Measurements from ENCODE around the gene AJM1. TPM values are rescaled to one million over a fixed set of nuclear protein-coding genes. Genes with fewer than 3 reads are reported as not detected.

AJM1 gene
- total RNA-seq, 4 donors from 2014 or later = 1.6 to 3.1 (median 2.2) TPM

DNA sequence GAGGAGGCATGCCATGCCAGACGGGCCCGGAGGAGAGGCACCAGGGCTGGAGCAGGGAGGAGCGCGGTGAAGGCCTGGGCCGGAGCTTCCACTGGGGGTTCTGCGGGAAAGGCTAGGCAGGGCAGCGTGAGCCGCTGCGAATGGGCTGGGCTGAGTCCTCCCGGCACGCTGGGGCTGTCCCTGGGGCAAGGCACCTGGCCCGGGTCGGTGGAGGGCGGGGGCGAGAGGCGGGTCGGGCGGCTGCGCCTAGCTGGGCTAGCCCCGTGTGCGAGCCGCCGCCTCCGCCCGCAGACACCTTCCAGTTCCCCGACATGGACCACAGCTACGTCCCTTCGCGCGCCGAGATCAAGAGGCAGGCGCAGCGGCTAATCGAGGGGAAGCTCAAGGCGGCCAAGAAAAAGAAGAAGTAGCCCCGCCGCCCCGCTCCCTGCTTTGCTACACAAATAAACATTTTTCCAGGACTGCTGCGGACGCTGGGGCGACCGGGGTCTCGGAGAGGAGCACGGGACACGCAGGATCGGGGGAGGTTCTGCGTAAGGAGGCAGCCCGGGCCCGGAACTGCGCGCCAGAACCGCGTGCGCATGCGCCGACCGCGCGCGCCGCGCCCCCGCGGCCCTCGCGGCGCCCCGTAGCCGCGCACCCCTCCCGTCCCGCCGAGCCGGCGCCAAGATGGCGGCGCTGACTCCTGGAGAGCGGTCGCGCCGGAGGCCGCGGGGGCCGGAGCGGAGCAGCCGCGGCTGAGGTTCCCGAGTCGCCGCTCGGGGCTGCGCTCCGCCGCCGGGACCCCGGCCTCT lies 34.8 kb upstream of the AJM1 start, which contains the start of gene RABL6:
RABL6 (plus strand) TSS at position 668 of the 794 bp plus-strand sequence. CDS start 249 bp downstream, outside the sequence.
- peak; percentile 87 to 89 for DNase-seq (ENCODE audit: low spot score in 2 of 2)
- Histone ChIP-seq H3K9me3 (no peaks in the 10 kb centered on the region), H3K27me3 (peaks cover under 1% of the 10 kb centered on the region), H3K36me3 (no peaks in the 10 kb centered on the region), H3K4me3 (peak within 1 kb of the TSS; percentile 97), H3K27ac (peak within 1 kb of the TSS; percentile 91), H3K4me1 (peaks cover 36% of the 10 kb centered on the region)
- 1% methylated on average over 16 of the region's 96 CpGs for WGBS
- TF ChIP-seq POLR2AphosphoS5 (IDR thresholded peaks at IDR 0.05) = no peak
- TF ChIP-seq, protein P1, sequence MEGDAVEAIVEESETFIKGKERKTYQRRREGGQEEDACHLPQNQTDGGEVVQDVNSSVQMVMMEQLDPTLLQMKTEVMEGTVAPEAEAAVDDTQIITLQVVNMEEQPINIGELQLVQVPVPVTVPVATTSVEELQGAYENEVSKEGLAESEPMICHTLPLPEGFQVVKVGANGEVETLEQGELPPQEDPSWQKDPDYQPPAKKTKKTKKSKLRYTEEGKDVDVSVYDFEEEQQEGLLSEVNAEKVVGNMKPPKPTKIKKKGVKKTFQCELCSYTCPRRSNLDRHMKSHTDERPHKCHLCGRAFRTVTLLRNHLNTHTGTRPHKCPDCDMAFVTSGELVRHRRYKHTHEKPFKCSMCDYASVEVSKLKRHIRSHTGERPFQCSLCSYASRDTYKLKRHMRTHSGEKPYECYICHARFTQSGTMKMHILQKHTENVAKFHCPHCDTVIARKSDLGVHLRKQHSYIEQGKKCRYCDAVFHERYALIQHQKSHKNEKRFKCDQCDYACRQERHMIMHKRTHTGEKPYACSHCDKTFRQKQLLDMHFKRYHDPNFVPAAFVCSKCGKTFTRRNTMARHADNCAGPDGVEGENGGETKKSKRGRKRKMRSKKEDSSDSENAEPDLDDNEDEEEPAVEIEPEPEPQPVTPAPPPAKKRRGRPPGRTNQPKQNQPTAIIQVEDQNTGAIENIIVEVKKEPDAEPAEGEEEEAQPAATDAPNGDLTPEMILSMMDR (IDR thresholded peaks at IDR 0.05) = no peak
- TF ChIP-seq EP300 (IDR thresholded peaks at IDR 0.05) = no peak
- peak; percentile 66 to 69 for TF ChIP-seq POLR2A (IDR thresholded peaks at IDR 0.05)

DNA sequence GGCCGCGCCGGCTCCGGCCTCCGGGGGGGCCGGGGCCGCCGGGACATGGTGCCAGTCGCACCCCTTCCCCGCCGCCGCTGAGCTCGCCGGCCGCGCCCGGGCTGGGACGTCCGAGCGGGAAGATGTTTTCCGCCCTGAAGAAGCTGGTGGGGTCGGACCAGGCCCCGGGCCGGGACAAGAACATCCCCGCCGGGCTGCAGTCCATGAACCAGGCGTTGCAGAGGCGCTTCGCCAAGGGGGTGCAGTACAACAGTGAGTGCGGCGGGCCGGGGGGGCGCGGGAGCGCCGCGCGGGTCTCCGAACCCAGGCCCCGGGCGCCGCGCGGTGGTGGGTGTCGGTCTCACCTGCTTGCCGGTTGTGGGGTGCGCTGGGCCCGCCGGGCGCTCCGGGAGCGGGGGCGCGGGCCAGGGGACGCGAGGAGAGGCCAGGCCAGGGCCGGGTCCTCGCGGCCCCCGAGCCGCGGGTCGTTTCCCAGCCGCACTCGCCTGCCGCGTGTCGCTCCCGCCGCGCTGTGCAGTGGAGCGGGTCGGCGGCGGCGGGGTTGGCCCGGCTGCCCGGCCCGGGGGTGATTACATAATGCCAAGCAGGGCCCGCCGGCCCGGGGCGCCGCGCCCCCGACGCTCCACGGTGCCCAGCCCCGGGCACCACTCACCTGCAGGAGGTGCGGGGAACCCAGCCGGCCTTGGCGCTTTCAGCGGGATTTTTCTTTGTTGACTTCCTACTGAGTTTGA lies 34.0 kb upstream of the AJM1 start:
- peaks cover 36% of the 10 kb centered on the region for H3K4me1 ChIP-seq
- DNase-seq (ENCODE audit: low spot score in 2 of 2) = no peak
- no peak for TF ChIP-seq EP300 (IDR thresholded peaks at IDR 0.05)
- no peak for TF ChIP-seq POLR2AphosphoS5 (IDR thresholded peaks at IDR 0.05)
- TF ChIP-seq POLR2A (IDR thresholded peaks at IDR 0.05) = no peak
- TF ChIP-seq, protein P1 (IDR thresholded peaks at IDR 0.05) = no peak
- no peaks in the 10 kb centered on the region for H3K9me3 ChIP-seq
- peak overlapping the region; percentile 91 for H3K27ac ChIP-seq
- peaks cover 5% of the 10 kb centered on the region for H3K36me3 ChIP-seq
- WGBS = 0% methylated on average over 3 of the region's 93 CpGs
- no peaks in the 10 kb centered on the region for H3K27me3 ChIP-seq
- peak overlapping the region; percentile 97 for H3K4me3 ChIP-seq

DNA sequence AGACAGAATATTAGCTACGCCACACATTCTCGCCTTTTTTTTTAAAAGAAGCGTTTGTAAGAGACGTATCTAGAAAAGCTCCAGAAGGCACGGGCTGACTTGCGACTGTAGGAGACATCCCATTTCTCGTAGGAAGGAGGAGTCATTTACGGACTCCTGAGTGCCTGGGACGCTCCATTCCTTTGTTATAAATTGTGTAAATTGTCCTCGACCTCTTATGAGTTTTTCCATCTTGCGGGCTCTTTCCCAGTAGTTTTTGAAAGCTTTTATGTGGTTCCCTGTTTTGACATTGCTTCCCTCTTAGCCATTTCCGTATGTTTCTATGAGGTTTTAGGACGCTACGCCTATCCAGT lies 33.5 kb upstream of the AJM1 start:
- DNase-seq (ENCODE audit: low spot score in 2 of 2) = no peak
- Histone ChIP-seq H3K36me3 (peaks cover 5% of the 10 kb centered on the region), H3K4me1 (peaks cover 36% of the 10 kb centered on the region), H3K4me3 (peak overlapping the region; percentile 97), H3K27me3 (no peaks in the 10 kb centered on the region), H3K9me3 (no peaks in the 10 kb centered on the region), H3K27ac (peak overlapping the region; percentile 91)
- 3% methylated on average over 14 of the region's 14 CpGs for WGBS
- TF ChIP-seq EP300 (IDR thresholded peaks at IDR 0.05) = no peak
- no peak for TF ChIP-seq POLR2A (IDR thresholded peaks at IDR 0.05)
- TF ChIP-seq POLR2AphosphoS5 (IDR thresholded peaks at IDR 0.05) = no peak
- TF ChIP-seq, protein P1 (IDR thresholded peaks at IDR 0.05) = no peak

DNA sequence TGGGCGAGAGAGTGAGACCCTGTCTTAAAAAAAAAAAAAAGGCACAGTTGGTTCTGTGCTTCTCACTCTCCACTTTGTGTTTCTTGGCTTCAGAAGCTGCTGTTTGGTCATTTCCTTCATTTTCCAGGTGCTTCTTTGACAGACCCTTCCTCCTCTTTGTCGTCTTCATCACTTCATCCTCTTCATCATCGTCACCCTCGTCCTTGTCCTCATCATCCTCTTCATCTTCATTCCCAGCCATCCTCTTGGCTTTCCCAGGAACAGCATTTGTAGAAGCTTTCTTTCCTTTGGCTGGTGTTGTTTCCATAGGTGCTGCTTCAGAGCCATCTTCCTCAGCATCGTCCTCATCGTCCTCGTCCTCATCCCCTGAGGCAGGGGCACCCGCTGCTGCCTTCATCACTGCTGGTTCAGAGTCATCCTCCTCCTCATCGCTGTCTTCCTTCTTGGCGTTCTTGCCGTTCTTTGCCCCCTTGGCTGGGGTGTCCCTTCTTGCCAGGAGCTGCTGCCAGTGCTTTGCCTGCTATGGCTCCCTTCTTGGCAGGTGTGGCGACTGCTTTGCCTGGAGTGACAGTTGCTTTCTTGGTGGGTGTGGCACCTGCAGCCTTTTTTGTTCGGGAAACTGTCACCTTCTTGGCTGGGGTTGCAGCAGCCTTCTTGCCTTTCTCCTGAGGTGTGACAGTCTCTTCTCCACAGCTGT lies 27.4 kb upstream of the AJM1 start:
- WGBS = 86% methylated on average over 13 of the region's 13 CpGs
- peaks cover 8% of the 10 kb centered on the region for H3K4me1 ChIP-seq
- no peak for DNase-seq (ENCODE audit: low spot score in 2 of 2)
- H3K36me3 ChIP-seq = peaks cover 8% of the 10 kb centered on the region
- no peak overlapping the region for H3K4me3 ChIP-seq
- H3K9me3 ChIP-seq = no peaks in the 10 kb centered on the region
- H3K27ac ChIP-seq = no peak overlapping the region
- no peak for TF ChIP-seq EP300 (IDR thresholded peaks at IDR 0.05)
- TF ChIP-seq POLR2A (IDR thresholded peaks at IDR 0.05) = no peak
- TF ChIP-seq, protein P1 (IDR thresholded peaks at IDR 0.05) = no peak
- TF ChIP-seq POLR2AphosphoS5 (IDR thresholded peaks at IDR 0.05) = no peak
- no peaks in the 10 kb centered on the region for H3K27me3 ChIP-seq

Data from suprapubic skin (tissue), 4 donors.